Measurements from ENCODE around the gene HNRNPA1. TPM values are rescaled to one million over a fixed set of nuclear protein-coding genes. Genes with fewer than 3 reads are reported as not detected.
A peak's percentile ranks its signal among the peaks of the same experiment; 100 is the strongest.

The HNRNPA1 gene
- total and polyA plus RNA-seq, 9 of the 15 experiments (the other 6 are each of a cell fraction or from before 2014, with no cell fraction given): 1,166 to 2,703 (median 1,815) TPM

DNA sequence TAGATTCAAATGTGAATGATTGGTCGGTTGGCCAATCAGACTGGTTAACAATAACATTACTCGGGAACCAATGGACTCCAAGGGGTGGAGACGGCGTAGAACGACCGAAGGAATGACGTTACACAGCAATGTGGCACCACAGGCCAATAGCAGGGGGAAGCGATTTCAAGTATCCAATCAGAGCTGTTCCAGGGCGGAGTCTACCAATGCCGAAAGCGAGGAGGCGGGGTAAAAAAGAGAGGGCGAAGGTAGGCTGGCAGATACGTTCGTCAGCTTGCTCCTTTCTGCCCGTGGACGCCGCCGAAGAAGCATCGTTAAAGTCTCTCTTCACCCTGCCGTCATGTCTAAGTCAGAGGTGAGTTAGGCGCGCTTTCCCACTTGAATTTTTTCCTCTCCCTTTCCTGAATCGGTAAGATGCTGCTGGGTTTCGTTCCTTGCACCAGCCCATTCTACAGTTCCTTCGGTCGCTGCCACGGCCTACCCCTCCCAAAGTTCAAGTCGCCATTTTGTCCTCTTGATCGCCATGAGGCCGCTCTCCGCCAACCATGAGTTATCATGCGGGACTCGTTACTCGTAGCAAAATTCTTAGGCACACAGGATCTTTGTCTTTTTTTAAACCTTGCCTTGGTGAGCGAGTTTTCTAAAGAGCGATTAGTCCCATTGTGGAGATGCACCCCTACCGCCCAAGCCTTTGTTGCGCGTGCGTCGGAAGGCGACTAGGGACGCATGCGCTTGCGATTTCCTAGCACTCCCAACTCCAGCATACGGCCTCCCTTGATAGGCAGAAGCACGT lies at the start of gene HNRNPA1 (continued):
- TF ChIP-seq, protein P1, sequence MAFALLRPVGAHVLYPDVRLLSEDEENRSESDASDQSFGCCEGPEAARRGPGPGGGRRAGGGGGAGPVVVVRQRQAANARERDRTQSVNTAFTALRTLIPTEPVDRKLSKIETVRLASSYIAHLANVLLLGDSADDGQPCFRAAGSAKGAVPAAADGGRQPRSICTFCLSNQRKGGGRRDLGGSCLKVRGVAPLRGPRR (CRISPR knock-in tag; IDR thresholded peaks at IDR 0.05): no peak
- TF ChIP-seq FOXK1 (CRISPR knock-in tag; IDR thresholded peaks at IDR 0.05; ENCODE audit: borderline replicate concordance) (peak; percentile 69; the same call in 1 of the 2 replicates), THRA (IDR thresholded peaks at IDR 0.05) (no peak), THAP7 (CRISPR knock-in tag; IDR thresholded peaks at IDR 0.05) (0 out of 2 replicates have a peak, but pooled peaks have one; percentile 8), KLF6 (CRISPR knock-in tag; IDR thresholded peaks at IDR 0.05; ENCODE audit: borderline replicate concordance) (0 out of 2 replicates have a peak, but pooled peaks have one; percentile 80), ETV6 (IDR thresholded peaks at IDR 0.05; ENCODE audit: borderline replicate concordance in 1 of 2, low read depth in 2 of 2, low read length in 1 of 2) (no peak), ETV6 (CRISPR knock-in tag; IDR thresholded peaks at IDR 0.05; ENCODE audit: borderline replicate concordance) (no peak), SMAD3 (CRISPR knock-in tag; conservative IDR thresholded peaks at IDR 0.05) (no peak), SLC30A9 (CRISPR knock-in tag; IDR thresholded peaks at IDR 0.05) (no peak), TEAD4 (IDR thresholded peaks at IDR 0.05; ENCODE audit: low read length) (peak; percentile 31; the same call in 1 of the 2 replicates), TEAD4 (CRISPR knock-in tag; IDR thresholded peaks at IDR 0.05; ENCODE audit: borderline replicate concordance) (no peak), GATA2 (CRISPR knock-in tag; IDR thresholded peaks at IDR 0.05) (no peak), HDAC6 (IDR thresholded peaks at IDR 0.05; ENCODE audit: low read depth, low read length) (no peak), RFX1 (IDR thresholded peaks at IDR 0.05) (no peak), BMI1 (IDR thresholded peaks at IDR 0.05; ENCODE audit: low read length) (no peak), HMBOX1 (IDR thresholded peaks at IDR 0.05) (peak; percentile 59), STAG1 (CRISPR knock-in tag; IDR thresholded peaks at IDR 0.05; ENCODE audit: borderline replicate concordance) (no peak)
- TF ChIP-seq, protein P2, sequence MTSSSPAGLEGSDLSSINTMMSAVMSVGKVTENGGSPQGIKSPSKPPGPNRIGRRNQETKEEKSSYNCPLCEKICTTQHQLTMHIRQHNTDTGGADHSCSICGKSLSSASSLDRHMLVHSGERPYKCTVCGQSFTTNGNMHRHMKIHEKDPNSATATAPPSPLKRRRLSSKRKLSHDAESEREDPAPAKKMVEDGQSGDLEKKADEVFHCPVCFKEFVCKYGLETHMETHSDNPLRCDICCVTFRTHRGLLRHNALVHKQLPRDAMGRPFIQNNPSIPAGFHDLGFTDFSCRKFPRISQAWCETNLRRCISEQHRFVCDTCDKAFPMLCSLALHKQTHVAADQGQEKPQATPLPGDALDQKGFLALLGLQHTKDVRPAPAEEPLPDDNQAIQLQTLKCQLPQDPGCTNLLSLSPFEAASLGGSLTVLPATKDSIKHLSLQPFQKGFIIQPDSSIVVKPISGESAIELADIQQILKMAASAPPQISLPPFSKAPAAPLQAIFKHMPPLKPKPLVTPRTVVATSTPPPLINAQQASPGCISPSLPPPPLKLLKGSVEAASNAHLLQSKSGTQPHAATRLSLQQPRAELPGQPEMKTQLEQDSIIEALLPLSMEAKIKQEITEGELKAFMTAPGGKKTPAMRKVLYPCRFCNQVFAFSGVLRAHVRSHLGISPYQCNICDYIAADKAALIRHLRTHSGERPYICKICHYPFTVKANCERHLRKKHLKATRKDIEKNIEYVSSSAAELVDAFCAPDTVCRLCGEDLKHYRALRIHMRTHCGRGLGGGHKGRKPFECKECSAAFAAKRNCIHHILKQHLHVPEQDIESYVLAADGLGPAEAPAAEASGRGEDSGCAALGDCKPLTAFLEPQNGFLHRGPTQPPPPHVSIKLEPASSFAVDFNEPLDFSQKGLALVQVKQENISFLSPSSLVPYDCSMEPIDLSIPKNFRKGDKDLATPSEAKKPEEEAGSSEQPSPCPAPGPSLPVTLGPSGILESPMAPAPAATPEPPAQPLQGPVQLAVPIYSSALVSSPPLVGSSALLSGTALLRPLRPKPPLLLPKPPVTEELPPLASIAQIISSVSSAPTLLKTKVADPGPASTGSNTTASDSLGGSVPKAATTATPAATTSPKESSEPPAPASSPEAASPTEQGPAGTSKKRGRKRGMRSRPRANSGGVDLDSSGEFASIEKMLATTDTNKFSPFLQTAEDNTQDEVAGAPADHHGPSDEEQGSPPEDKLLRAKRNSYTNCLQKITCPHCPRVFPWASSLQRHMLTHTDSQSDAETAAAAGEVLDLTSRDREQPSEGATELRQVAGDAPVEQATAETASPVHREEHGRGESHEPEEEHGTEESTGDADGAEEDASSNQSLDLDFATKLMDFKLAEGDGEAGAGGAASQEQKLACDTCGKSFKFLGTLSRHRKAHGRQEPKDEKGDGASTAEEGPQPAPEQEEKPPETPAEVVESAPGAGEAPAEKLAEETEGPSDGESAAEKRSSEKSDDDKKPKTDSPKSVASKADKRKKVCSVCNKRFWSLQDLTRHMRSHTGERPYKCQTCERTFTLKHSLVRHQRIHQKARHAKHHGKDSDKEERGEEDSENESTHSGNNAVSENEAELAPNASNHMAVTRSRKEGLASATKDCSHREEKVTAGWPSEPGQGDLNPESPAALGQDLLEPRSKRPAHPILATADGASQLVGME (CRISPR knock-in tag; IDR thresholded peaks at IDR 0.05): no peak

All from K562 (cell line).